SK-N-SH (cell line): ENCODE data around the gene SNX27. TPM values are rescaled to one million over a fixed set of nuclear protein-coding genes. Genes with fewer than 3 reads are reported as not detected.
A peak's percentile ranks its signal among the peaks of the same experiment; 100 is the strongest.
"Not testable (repeated sequence)": the region's sequence is repeated elsewhere in the genome, so short reads cannot be mapped to it uniquely, and the experiment has no call there.

ENCODE experiments used
- CTCF ChIA-PET: fragments of 300-600, 350-600 bp; formaldehyde crosslinking; extraction: SDS; loops from one replicate; lab custom pipeline; 2021; lab: Yijun Ruan, JAX
- POLR2A ChIA-PET: fragments of 350-600 bp; sonication (Branson Sonifier 250); formaldehyde crosslinking; extraction: SDS; loops from one replicate; lab custom pipeline; 2020; ENCODE audit warnings: antibody characterized with exemption, inconsistent platforms; lab: Yijun Ruan, JAX
- DNase-seq: peaks from one replicate; pipeline ENCODE4 v3.0.0; 2012
- H2AFZ ChIP-seq: fragments of 200-600 bp; sonication (generic); 2 replicates; pipeline ENCODE4 v1.8.1; 2016; ENCODE audit warnings: antibody characterized with exemption, mild to moderate bottlenecking, low read depth
- H3F3A ChIP-seq: fragments of 200-600 bp; sonication (generic); replicated peaks from 2 replicates; pipeline ENCODE3; 2016; ENCODE audit warnings: antibody characterized with exemption, mild to moderate bottlenecking; ENCODE audit not compliant: insufficient read depth
- H3K27ac ChIP-seq, 2 experiments: fragments of 200-500 bp in 1 of 2; fragments of 200-600 bp in 1 of 2; sonication (Bioruptor generic) in 1 of 2; sonication (generic), shearing (Covaris generic) in 1 of 2; 2 replicates each; pipeline versions ENCODE4 v1.5.1 to v1.6.1; 2014 to 2016; ENCODE audit warnings: low read depth in 2 of 2, inconsistent platforms in 1 of 2, low read length in 1 of 2, mild to moderate bottlenecking in 1 of 2, mixed read lengths in 1 of 2
- H3K27me3 ChIP-seq: fragments of 200-600 bp; sonication (generic), shearing (Covaris generic); 2 replicates; pipeline ENCODE4 v1.6.1; 2016; ENCODE audit warnings: mixed run types; ENCODE audit not compliant: insufficient read depth
- H3K36me3 ChIP-seq, 2 experiments: fragments of 200-500 bp in 1 of 2; fragments of 200-600 bp in 1 of 2; sonication (Bioruptor generic) in 1 of 2; sonication (generic) in 1 of 2; replicated peaks in 1 of 2; 2 replicates each; pipeline versions ENCODE3 to v1.5.1; 2014 to 2016; ENCODE audit warnings: low read length in 1 of 2, mild to moderate bottlenecking in 1 of 2; ENCODE audit not compliant: insufficient read depth in 2 of 2, control insufficient read depth in 1 of 2
- H3K4me1 ChIP-seq, 2 experiments: fragments of 200-500 bp in 1 of 2; fragments of 200-600 bp in 1 of 2; sonication (Bioruptor generic) in 1 of 2; sonication (generic), shearing (Covaris generic) in 1 of 2; 2 replicates each; pipeline versions ENCODE4 v1.5.1 to v1.6.1; 2014 to 2016; ENCODE audit warnings: low read depth in 1 of 2, low read length in 1 of 2, mixed run types in 1 of 2; ENCODE audit not compliant: insufficient read depth in 2 of 2, control insufficient read depth in 1 of 2
- H3K4me2 ChIP-seq: fragments of 200-600 bp; sonication (generic), shearing (Covaris generic); 2 replicates; pipeline ENCODE4 v1.6.1; 2017; ENCODE audit warnings: mixed run types
- H3K4me3 ChIP-seq, 2 experiments: fragments of 200-500 bp in 1 of 2; fragments of 200-600 bp in 1 of 2; sonication (Bioruptor generic) in 1 of 2; sonication (generic), shearing (Covaris generic) in 1 of 2; 2 replicates each; pipeline versions ENCODE4 v1.5.1 to v1.8.1; 2014 to 2016; ENCODE audit warnings: low read depth in 2 of 2, inconsistent platforms in 1 of 2, low read length in 1 of 2, mild to moderate bottlenecking in 1 of 2, mixed read lengths in 1 of 2, moderate library complexity in 1 of 2
- H3K79me2 ChIP-seq: fragments of 200-600 bp; sonication (generic); 2 replicates; pipeline ENCODE4 v1.8.1; 2017; ENCODE audit warnings: mild to moderate bottlenecking; ENCODE audit not compliant: insufficient read depth
- H3K9ac ChIP-seq: fragments of 200-600 bp; sonication (generic); 2 replicates; pipeline ENCODE4 v1.6.1; 2017; ENCODE audit warnings: mixed run types
- H3K9me2 ChIP-seq: fragments of 200-600 bp; sonication (generic); 2 replicates; pipeline ENCODE4 v1.6.1; 2017; ENCODE audit warnings: mixed run types
- H3K9me3 ChIP-seq: fragments of 200-600 bp; sonication (generic); 2 replicates; pipeline ENCODE4 v1.6.1; 2017; ENCODE audit warnings: mixed run types, mild to moderate bottlenecking, moderate library complexity
- H4K20me1 ChIP-seq: fragments of 200-600 bp; sonication (generic); 2 replicates; pipeline ENCODE4 v1.6.1; 2017; ENCODE audit warnings: mild to moderate bottlenecking, mixed run types; ENCODE audit not compliant: insufficient read depth
- CHD2 ChIP-seq: fragments of 150-350 bp; IDR thresholded peaks from 2 replicates; pipeline ENCODE4 v1.6.1; 2018; ENCODE audit warnings: low read length; ENCODE audit not compliant: partially characterized antibody
- FOSL2 ChIP-seq: IDR thresholded peaks from 2 replicates; pipeline ENCODE4 v1.4.0; 2012; ENCODE audit warnings: low read depth, mild to moderate bottlenecking, moderate library complexity, borderline replicate concordance
- FOXM1 ChIP-seq: IDR thresholded peaks from 2 replicates; pipeline ENCODE4 v1.4.0; 2012; ENCODE audit warnings: low read depth, mild to moderate bottlenecking
- MEF2A ChIP-seq: IDR thresholded peaks from 2 replicates; pipeline ENCODE4 v1.4.0; 2012; ENCODE audit warnings: low read depth, borderline replicate concordance
- MXI1 ChIP-seq: IDR thresholded peaks from 2 replicates; pipeline ENCODE4 v1.6.1; 2012; ENCODE audit warnings: mild to moderate bottlenecking, low read depth, low read length, improper control_type of control experiment
- NRF1 ChIP-seq: IDR thresholded peaks from 2 replicates; pipeline ENCODE4 v1.6.1; 2012; ENCODE audit warnings: low read depth, mild to moderate bottlenecking, low read length
- RAD21 ChIP-seq: IDR thresholded peaks from 2 replicates; pipeline ENCODE4 v1.6.1; 2012; ENCODE audit warnings: mild to moderate bottlenecking, low read length
- RFX5 ChIP-seq: IDR thresholded peaks from 2 replicates; pipeline ENCODE4 v1.6.1; 2012; ENCODE audit warnings: mild to moderate bottlenecking, improper control_type of control experiment, low read length
- SIN3A ChIP-seq: IDR thresholded peaks from 2 replicates; pipeline ENCODE4 v1.6.1; 2012; ENCODE audit warnings: low read depth, mild to moderate bottlenecking, low read length, moderate library complexity, borderline replicate concordance
- SMC3 ChIP-seq: IDR thresholded peaks from 2 replicates; pipeline ENCODE4 v1.6.1; 2012; ENCODE audit warnings: low read depth, low read length, improper control_type of control experiment
- TEAD4 ChIP-seq: IDR thresholded peaks from 2 replicates; pipeline ENCODE4 v1.4.0; 2012; ENCODE audit warnings: mild to moderate bottlenecking, borderline replicate concordance; ENCODE audit not compliant: insufficient read depth
- YY1 ChIP-seq: IDR thresholded peaks from 2 replicates; pipeline ENCODE4 v1.4.0; 2012; ENCODE audit warnings: low read depth, mild to moderate bottlenecking
- WGBS: methylation state at CpG from one replicate; pipeline ENCODE4 v1.1.6; 2017; ENCODE audit warnings: low lambda C conversion rate; 5-methylcytosine and 5-hydroxymethylcytosine counted together
- polyA plus RNA-seq, 3 experiments: library from polyadenylated mRNA; depleted of rRNA; stranded (reverse); fragments of >200 nt; gene quantifications; 2 replicates each; pipeline ENCODE4 v1.2.3, GENCODE V29; 2012
- TF ChIP-seq, protein P1 (sequence below): IDR thresholded peaks from 2 replicates; pipeline ENCODE4 v1.4.0; 2012; ENCODE audit warnings: low read depth, borderline replicate concordance
- TF ChIP-seq, protein P2 (sequence below): IDR thresholded peaks from 2 replicates; pipeline ENCODE4 v1.4.0; 2012; ENCODE audit warnings: low read depth

Gene SNX27
- polyA plus RNA-seq, 1 of the 3 experiments (the other 2 are of a cell fraction) = 10.8 TPM

DNA sequence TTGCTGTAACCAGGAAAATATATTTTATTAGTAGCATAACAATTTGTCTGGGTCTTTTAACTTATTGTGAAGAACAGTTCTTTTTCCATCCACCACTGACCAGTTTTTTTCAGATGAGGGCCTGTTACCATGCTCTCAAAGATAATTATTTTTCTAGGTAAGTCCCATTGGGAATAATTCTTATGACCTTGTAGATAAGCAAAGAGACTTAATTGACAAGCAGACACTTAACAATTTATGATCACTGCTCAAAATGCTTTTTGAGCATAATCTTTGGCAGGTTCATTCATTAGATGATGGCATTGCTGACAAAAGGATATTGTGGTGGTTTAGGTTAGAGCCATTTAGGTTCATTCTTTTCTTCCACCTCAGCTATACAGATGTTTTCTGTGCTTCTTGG is 6.6 kb downstream of the SNX27 start:
- peaks cover 36% of the 10 kb centered on the region for H4K20me1 ChIP-seq
- peaks cover 19% of the 10 kb centered on the region for H3F3A ChIP-seq
- CTCF ChIA-PET = no interaction called here
- no peaks in the 10 kb centered on the region for H3K9me3 ChIP-seq
- POLR2A ChIA-PET = no interaction called here
- H3K36me3 ChIP-seq = peaks cover 10 to 12% of the 10 kb centered on the region in 2 experiments
- no peak overlapping the region for H3K9ac ChIP-seq
- H3K4me2 ChIP-seq = no peak overlapping the region
- H3K27me3 ChIP-seq = no peaks in the 10 kb centered on the region
- H2AFZ ChIP-seq = no peak overlapping the region
- DNase-seq = no peak
- no peak overlapping the region for H3K4me3 ChIP-seq
- H3K79me2 ChIP-seq = peaks cover 99% of the 10 kb centered on the region
- no peaks in the 10 kb centered on the region for H3K9me2 ChIP-seq
- TF ChIP-seq SIN3A = no peak
- TF ChIP-seq SMC3 = no peak
- TF ChIP-seq, protein P1, sequence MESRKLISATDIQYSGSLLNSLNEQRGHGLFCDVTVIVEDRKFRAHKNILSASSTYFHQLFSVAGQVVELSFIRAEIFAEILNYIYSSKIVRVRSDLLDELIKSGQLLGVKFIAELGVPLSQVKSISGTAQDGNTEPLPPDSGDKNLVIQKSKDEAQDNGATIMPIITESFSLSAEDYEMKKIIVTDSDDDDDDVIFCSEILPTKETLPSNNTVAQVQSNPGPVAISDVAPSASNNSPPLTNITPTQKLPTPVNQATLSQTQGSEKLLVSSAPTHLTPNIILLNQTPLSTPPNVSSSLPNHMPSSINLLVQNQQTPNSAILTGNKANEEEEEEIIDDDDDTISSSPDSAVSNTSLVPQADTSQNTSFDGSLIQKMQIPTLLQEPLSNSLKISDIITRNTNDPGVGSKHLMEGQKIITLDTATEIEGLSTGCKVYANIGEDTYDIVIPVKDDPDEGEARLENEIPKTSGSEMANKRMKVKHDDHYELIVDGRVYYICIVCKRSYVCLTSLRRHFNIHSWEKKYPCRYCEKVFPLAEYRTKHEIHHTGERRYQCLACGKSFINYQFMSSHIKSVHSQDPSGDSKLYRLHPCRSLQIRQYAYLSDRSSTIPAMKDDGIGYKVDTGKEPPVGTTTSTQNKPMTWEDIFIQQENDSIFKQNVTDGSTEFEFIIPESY = no peak
- no peak for TF ChIP-seq FOXM1
- TF ChIP-seq, protein P2, sequence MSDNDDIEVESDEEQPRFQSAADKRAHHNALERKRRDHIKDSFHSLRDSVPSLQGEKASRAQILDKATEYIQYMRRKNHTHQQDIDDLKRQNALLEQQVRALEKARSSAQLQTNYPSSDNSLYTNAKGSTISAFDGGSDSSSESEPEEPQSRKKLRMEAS = no peak
- no peak for TF ChIP-seq RAD21
- TF ChIP-seq MXI1 = no peak
- no peak for TF ChIP-seq CHD2
- TF ChIP-seq YY1 = no peak
- TF ChIP-seq NRF1 = no peak
- no peak for TF ChIP-seq RFX5
- TF ChIP-seq FOSL2 = no peak
- TF ChIP-seq MEF2A = no peak
- no peak for TF ChIP-seq TEAD4
- H3K4me1 ChIP-seq = peaks cover 16 to 25% of the 10 kb centered on the region in 2 experiments
- no peak overlapping the region for H3K27ac ChIP-seq

DNA sequence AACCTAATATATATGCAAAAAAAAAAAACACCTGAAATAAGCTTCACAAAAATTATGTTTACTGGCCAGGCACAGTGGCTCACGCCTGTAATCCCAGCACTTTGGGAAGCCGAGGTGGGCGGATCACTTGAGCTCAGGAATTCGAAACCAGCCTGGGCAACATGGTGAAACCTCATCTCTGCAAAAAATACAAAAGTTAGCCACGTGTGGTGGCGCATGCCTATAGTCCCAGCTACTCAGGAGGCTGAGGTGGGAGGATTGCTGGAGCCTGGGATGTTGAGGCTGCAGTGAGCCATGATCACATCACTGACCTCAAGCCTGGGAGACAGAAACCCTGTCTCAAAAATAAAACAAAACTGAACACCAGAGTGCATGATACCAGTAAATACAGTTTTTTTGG is 7.1 kb downstream of the SNX27 start:
- H3F3A ChIP-seq = peaks cover 19% of the 10 kb centered on the region
- H3K4me2 ChIP-seq = peak overlapping the region; percentile 38; the same call in 1 of the 2 replicates
- H3K9me3 ChIP-seq, H3K27me3 ChIP-seq, DNase-seq, H3K4me3 ChIP-seq, POLR2A ChIA-PET, H3K27ac ChIP-seq, H2AFZ ChIP-seq, H3K9me2 ChIP-seq, H3K9ac ChIP-seq: not testable (repeated sequence)
- H3K79me2 ChIP-seq = peaks cover 99% of the 10 kb centered on the region
- CTCF ChIA-PET = interaction anchor here (0.6 to 1.6 kb wide), 2 partner anchors 84 to 116 kb away, joined by 3 read pairs; no protein-coding TSS in a partner anchor
- H3K4me1 ChIP-seq = peaks cover 13 to 23% of the 10 kb centered on the region in 2 experiments
- 91% methylated on average over 6 of the region's 6 CpGs for WGBS
- peaks cover 36% of the 10 kb centered on the region for H4K20me1 ChIP-seq
- peaks cover 10 to 12% of the 10 kb centered on the region in 2 experiments for H3K36me3 ChIP-seq
